ENCODE measurements around the gene ITGB7. TPM values are rescaled to one million over a fixed set of nuclear protein-coding genes. Genes with fewer than 3 reads are reported as not detected.

The ITGB7 gene
- 734 and 751 TPM in 2 replicates for total RNA-seq

GRCh38 chr12:53207042-53207441, at the start of gene ITGB7:
TSS of gene ITGB7 (minus strand) at chr12:53207251. CDS start at chr12:53200443, 6,808 bp downstream.
- intact Hi-C loops (cut with micrococcal nuclease): loop anchor here (5.0 to 10.0 kb wide), 2 partner anchors 245 to 468 kb away; partner anchors contain the start of genes ATP5MC2 and PCBP2

GRCh38 chr12:53255996-53256395, 48.9 kb upstream of the ITGB7 start:
- intact Hi-C loops (cut with micrococcal nuclease): no loop called here

- intact Hi-C loops (cut with micrococcal nuclease): no loop called here
Measured at GRCh38 chr12:53254816-53255545, 47.9 kb upstream of the ITGB7 start.

- intact Hi-C loops (cut with micrococcal nuclease): loop anchor here (2.0 kb wide), 1 partner anchor 42 kb away; the partner anchor contains the start of gene PFDN5
Measured at GRCh38 chr12:53253298-53253697, 46.2 kb upstream of the ITGB7 start.

- intact Hi-C loops (cut with micrococcal nuclease): loop anchor here (1.0 to 2.0 kb wide), 4 partner anchors 16 to 246 kb away; partner anchors contain the start of genes CSAD, EIF4B, ESPL1 and PFDN5
Measured at GRCh38 chr12:53252349-53252916, 45.4 kb upstream of the ITGB7 start.

GRCh38 chr12:53251477-53252348, 44.7 kb upstream of the ITGB7 start:
- intact Hi-C loops (cut with micrococcal nuclease): loop anchor here (1.0 to 2.0 kb wide), 11 partner anchors 17 to 245 kb away; partner anchors contain the start of genes CSAD, EIF4B, ESPL1 and MYG1

GRCh38 chr12:53245286-53245685, 38.2 kb upstream of the ITGB7 start:
- intact Hi-C loops (cut with micrococcal nuclease): no loop called here

- intact Hi-C loops (cut with micrococcal nuclease): no loop called here
Measured at GRCh38 chr12:53244337-53244736, 37.3 kb upstream of the ITGB7 start.

- intact Hi-C loops (cut with micrococcal nuclease): no loop called here
Measured at GRCh38 chr12:53241623-53242412, 34.8 kb upstream of the ITGB7 start.

GRCh38 chr12:53239643-53240258, 32.7 kb upstream of the ITGB7 start:
- intact Hi-C loops (cut with micrococcal nuclease): no loop called here

GRCh38 chr12:53236443-53237111, 29.5 kb upstream of the ITGB7 start:
- intact Hi-C loops (cut with micrococcal nuclease): no loop called here

GRCh38 chr12:53235742-53236442, 28.8 kb upstream of the ITGB7 start:
- intact Hi-C loops (cut with micrococcal nuclease): no loop called here

- intact Hi-C loops (cut with micrococcal nuclease): no loop called here
Measured at GRCh38 chr12:53235164-53235563, 28.1 kb upstream of the ITGB7 start.

GRCh38 chr12:53234271-53234914, 27.3 kb upstream of the ITGB7 start:
- intact Hi-C loops (cut with micrococcal nuclease): no loop called here

GRCh38 chr12:53233671-53234121, 26.6 kb upstream of the ITGB7 start:
- intact Hi-C loops (cut with micrococcal nuclease): no loop called here

- intact Hi-C loops (cut with micrococcal nuclease): loop anchor here (1.0 kb wide), 2 partner anchors 13 to 18 kb away; no protein-coding TSS in a partner anchor
Measured at GRCh38 chr12:53232646-53233461, 25.8 kb upstream of the ITGB7 start.

- intact Hi-C loops (cut with micrococcal nuclease): loop anchor here (1.0 kb wide), 2 partner anchors 12 to 19 kb away; no protein-coding TSS in a partner anchor
Measured at GRCh38 chr12:53231921-53232645, 25.0 kb upstream of the ITGB7 start, which contains the start of gene RARG. TSS of gene RARG (minus strand) at chr12:53232209. CDS start at chr12:53227545, 4,664 bp downstream.
